Keratinocyte (primary cell): ENCODE results near the gene FAIM. TPM values are rescaled to one million over a fixed set of nuclear protein-coding genes. Genes with fewer than 3 reads are reported as not detected.

Experiments used
- DNase-seq: peaks from one replicate; pipeline ENCODE4 v3.0.0-alpha.2; 2011; ENCODE audit warnings: low read depth, missing footprints, low spot score
- FAIRE-seq: peaks from 2 replicates; lab custom pipeline; 2011; peaks lifted over from hg19 to GRCh38; lab: Jason Lieb, UNC
- H2AFZ ChIP-seq: 2 replicates; pipeline ENCODE4 v1.6.0; 2012; ENCODE audit warnings: low read length, control low read depth, inconsistent platforms; ENCODE audit not compliant: control insufficient read depth
- H3K27ac ChIP-seq: 2 replicates; pipeline ENCODE4 v1.5.1; 2011; ENCODE audit warnings: low read length; ENCODE audit not compliant: control insufficient read depth, insufficient read depth
- H3K27me3 ChIP-seq: 3 replicates; pipeline ENCODE4 v1.6.0; 2011; ENCODE audit warnings: low read length; ENCODE audit not compliant: control insufficient read depth, insufficient read depth; ENCODE audit errors: extremely low read depth
- H3K36me3 ChIP-seq, 2 experiments: 2 replicates in 1 of 2; 3 replicates in 1 of 2; pipeline ENCODE4 v1.5.1; 2011; ENCODE audit warnings: low read length in 2 of 2, mild to moderate bottlenecking in 1 of 2; ENCODE audit not compliant: control insufficient read depth in 2 of 2, insufficient read depth in 2 of 2; ENCODE audit errors: extremely low read depth in 1 of 2
- H3K4me1 ChIP-seq: 3 replicates; pipeline ENCODE4 v1.5.1; 2011; ENCODE audit warnings: low read length; ENCODE audit not compliant: control insufficient read depth, insufficient read depth; ENCODE audit errors: extremely low read depth
- H3K4me2 ChIP-seq: 3 replicates; pipeline ENCODE4 v1.6.0; 2011; ENCODE audit warnings: low read depth, low read length; ENCODE audit not compliant: control insufficient read depth, insufficient read depth; ENCODE audit errors: extremely low read depth
- H3K4me3 ChIP-seq, 3 experiments: fragments of 200-600 bp in 1 of 3; sonication (generic) in 1 of 3; 2 replicates in 2 of 3; 3 replicates in 1 of 3; pipeline ENCODE4 v1.5.1; 2011 to 2016; ENCODE audit warnings: low read length in 3 of 3, mild to moderate bottlenecking in 3 of 3, control low read depth in 2 of 3, inconsistent platforms in 1 of 3, low read depth in 1 of 3, mixed read lengths in 1 of 3, mixed run types in 1 of 3, moderate library complexity in 1 of 3; ENCODE audit not compliant: control insufficient read depth in 2 of 3, insufficient read depth in 2 of 3; ENCODE audit errors: extremely low read depth in 1 of 3
- H3K79me2 ChIP-seq: 2 replicates; pipeline ENCODE4 v1.6.0; 2012; ENCODE audit warnings: low read length; ENCODE audit not compliant: control insufficient read depth, insufficient read depth
- H3K9ac ChIP-seq: 3 replicates; pipeline ENCODE4 v1.6.0; 2011; ENCODE audit warnings: low read length; ENCODE audit not compliant: control insufficient read depth, insufficient read depth; ENCODE audit errors: extremely low read depth
- H3K9me1 ChIP-seq: 3 replicates; pipeline ENCODE4 v1.6.0; 2011; ENCODE audit warnings: low read length; ENCODE audit not compliant: control insufficient read depth, insufficient read depth; ENCODE audit errors: extremely low read depth
- H3K9me3 ChIP-seq: 2 replicates; pipeline ENCODE4 v1.5.1; 2012; ENCODE audit warnings: low read depth, low read length; ENCODE audit not compliant: control insufficient read depth
- H4K20me1 ChIP-seq: 3 replicates; pipeline ENCODE4 v1.6.0; 2011; ENCODE audit warnings: low read length; ENCODE audit not compliant: control insufficient read depth, insufficient read depth; ENCODE audit errors: extremely low read depth
- CTCF ChIP-seq, 3 experiments: IDR thresholded peaks in 1 of 3; conservative IDR thresholded peaks in 1 of 3; optimal IDR thresholded peaks in 1 of 3; 2 replicates in 2 of 3; 3 replicates in 1 of 3; pipeline versions ENCODE3 to v1.5.1; 2011; ENCODE audit warnings: low read length in 3 of 3, mild to moderate bottlenecking in 3 of 3, moderate library complexity in 2 of 3, control low read depth in 1 of 3, inconsistent platforms in 1 of 3; ENCODE audit not compliant: insufficient read depth in 2 of 3; ENCODE audit errors: extremely low read depth in 1 of 3
- EZH2 ChIP-seq: IDR thresholded peaks from one replicate; pipeline ENCODE4 v1.6.1; 2012; ENCODE audit warnings: inconsistent platforms, mild to moderate bottlenecking, low read length, moderate library complexity
- dilution Hi-C: fragments of 300-500 bp; cut with MboI; formaldehyde crosslinking; loops from one replicate; pipeline ENCODE4 v1.7.0; 2020; ENCODE audit warnings: low sequenced_read_pairs; ENCODE audit not compliant: extremely low pct_ligation_motif_present
- polyA plus RNA-seq, 5 experiments: library from polyadenylated mRNA; depleted of rRNA in 3 of 5; stranded (reverse) in 3 of 5; stranded (forward) in 1 of 5; unstranded in 1 of 5; fragments of >200 nt; gene quantifications; 1 replicate in 1 of 5; 2 replicates in 3 of 5; 3 replicates in 1 of 5; pipeline versions ENCODE4 v1.2.1 to v1.2.3, GENCODE V29; 2011 to 2012; ENCODE audit warnings: missing spikeins in 2 of 5, low read depth in 1 of 5, low replicate concordance in 1 of 5

Gene FAIM
- polyA plus RNA-seq, 1 donor (not counting 4 experiments of a cell fraction or from before 2014, with no cell fraction given): 6.7 TPM

GRCh38 chr3:138638641-138639040 lies 30.1 kb downstream of the FAIM start:
- Histone ChIP-seq H3K27ac (no peak overlapping the region), H3K79me2 (no peaks in the 10 kb centered on the region), H3K27me3 (no peaks in the 10 kb centered on the region), H4K20me1 (no peaks in the 10 kb centered on the region), H2AFZ (no peak overlapping the region), H3K9me1 (no peaks in the 10 kb centered on the region), H3K36me3 (no peaks in the 10 kb centered on the region), H3K4me2 (no peak overlapping the region), H3K9me3 (no peaks in the 10 kb centered on the region), H3K9ac (no peak overlapping the region), H3K4me3 (no peak overlapping the region), H3K4me1 (no peaks in the 10 kb centered on the region)
- TF ChIP-seq CTCF (optimal IDR thresholded peaks at IDR 0.05 in 1 of 3, IDR thresholded peaks at IDR 0.05 in 1 of 3, conservative IDR thresholded peaks at IDR 0.05 in 1 of 3; ENCODE audit: extremely low read depth in 1 of 3, insufficient read depth in 2 of 3, low read length in 3 of 3) (no peak), EZH2 (no peak)
- no peak for FAIRE-seq
- DNase-seq: no peak
- dilution Hi-C loops: no loop called here

GRCh38 chr3:138640537-138640936 lies 32.0 kb downstream of the FAIM start:
- no peak for DNase-seq
- dilution Hi-C loops: no loop called here
- Histone ChIP-seq H3K79me2 (no peaks in the 10 kb centered on the region), H3K4me3 (no peak overlapping the region), H3K27me3 (no peaks in the 10 kb centered on the region), H3K9ac (no peak overlapping the region), H3K4me1 (no peaks in the 10 kb centered on the region), H3K9me1 (no peaks in the 10 kb centered on the region), H4K20me1 (no peaks in the 10 kb centered on the region), H2AFZ (no peak overlapping the region), H3K9me3 (no peaks in the 10 kb centered on the region), H3K4me2 (no peak overlapping the region), H3K27ac (no peak overlapping the region), H3K36me3 (no peaks in the 10 kb centered on the region)
- TF ChIP-seq EZH2 (no peak), CTCF (optimal IDR thresholded peaks at IDR 0.05 in 1 of 3, IDR thresholded peaks at IDR 0.05 in 1 of 3, conservative IDR thresholded peaks at IDR 0.05 in 1 of 3; ENCODE audit: extremely low read depth in 1 of 3, insufficient read depth in 2 of 3, low read length in 3 of 3) (no peak)
- FAIRE-seq: no peak
